Thoracic aorta (tissue), 2 donors: ENCODE data around the gene SETD6. TPM values are rescaled to one million over a fixed set of nuclear protein-coding genes. Genes with fewer than 3 reads are reported as not detected.
"Not testable (repeated sequence)": the region's sequence is repeated elsewhere in the genome, so short reads cannot be mapped to it uniquely, and the experiment has no call there.

Experiments used
- ATAC-seq: fragments of 150-250 bp; one replicate; pipeline ENCODE4 v1.8.0; 2017; ENCODE audit warnings: low read depth; ENCODE audit not compliant: insufficient number of reproducible peaks, low FRiP score
- DNase-seq: peaks from one replicate; pipeline ENCODE4 v3.0.0-alpha.2; 2020; ENCODE audit warnings: low spot score
- H3K27ac ChIP-seq, 2 donors: fragments of 200-600 bp; sonication (generic); 1 replicate in 1 of 2; 2 replicates in 1 of 2; pipeline ENCODE4 v1.5.1; 2016; ENCODE audit warnings: mild to moderate bottlenecking in 2 of 2, moderate library complexity in 2 of 2
- H3K27me3 ChIP-seq: fragments of 200-600 bp; sonication (generic); replicated peaks from 2 replicates; pipeline ENCODE4 v1.6.0; 2016; ENCODE audit warnings: mild to moderate bottlenecking; ENCODE audit not compliant: insufficient read depth
- H3K36me3 ChIP-seq: fragments of 200-600 bp; sonication (generic); one replicate; pipeline ENCODE4 v1.5.1; 2016
- H3K4me1 ChIP-seq, 2 donors: fragments of 200-600 bp; sonication (generic); 1 replicate in 1 of 2; 2 replicates in 1 of 2; pipeline versions ENCODE4 v1.5.1 to v1.6.0; 2016; ENCODE audit warnings: low read depth in 2 of 2, mild to moderate bottlenecking in 1 of 2; ENCODE audit not compliant: control insufficient read depth in 1 of 2
- H3K4me3 ChIP-seq: fragments of 200-600 bp; sonication (generic); 2 replicates; pipeline ENCODE4 v1.5.1; 2016; ENCODE audit warnings: mild to moderate bottlenecking
- H3K9me3 ChIP-seq: fragments of 200-600 bp; sonication (generic); 2 replicates; pipeline ENCODE4 v1.5.1; 2016
- CTCF ChIP-seq: fragments of 200-600 bp; sonication (generic); IDR thresholded peaks from one replicate; pipeline ENCODE4 v1.5.1; 2019; ENCODE audit warnings: antibody characterized with exemption
- total RNA-seq, 2 donors: library from RNA; depleted of rRNA; stranded (reverse); fragments of >200 nt; gene quantifications; one replicate each; pipeline versions ENCODE4 v1.1.0 to v1.2.3, GENCODE V29; 2016

The SETD6 gene
- total RNA-seq, 2 donors from 2014 or later: 19.2 to 47.3 TPM

GRCh38 chr16:58563235-58563634 is 47.9 kb downstream of the SETD6 start:
- Histone ChIP-seq H3K27me3 (no peaks in the 10 kb centered on the region), H3K4me3 (no peak overlapping the region), H3K27ac (no peak overlapping the region), H3K9me3 (no peaks in the 10 kb centered on the region), H3K36me3 (peaks cover 44% of the 10 kb centered on the region), H3K4me1 (no peaks in the 10 kb centered on the region)
- TF ChIP-seq CTCF: no peak
- ATAC-seq: no peak
- no peak for DNase-seq

DNA sequence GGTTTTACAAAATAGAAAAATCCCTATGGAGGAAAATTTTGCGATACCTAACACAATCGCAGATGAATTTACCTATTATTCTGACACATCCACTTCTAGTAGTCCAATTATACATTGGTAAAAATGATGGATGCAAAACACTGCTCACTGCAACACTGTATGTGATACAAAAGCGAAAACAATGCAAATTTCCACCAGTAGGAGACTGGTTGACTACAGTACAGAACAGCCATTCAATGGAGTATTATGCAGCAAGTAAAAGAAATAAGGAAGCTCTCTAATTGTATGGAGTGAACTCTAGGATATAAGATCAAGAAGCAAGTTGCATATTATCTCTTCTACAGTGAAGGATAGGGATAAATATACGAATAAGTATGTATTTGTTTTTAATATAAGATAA is 48.5 kb downstream of the SETD6 start:
- ATAC-seq (no peak), DNase-seq (no peak)
- no peak for TF ChIP-seq CTCF
- Histone ChIP-seq H3K36me3 (peaks cover 46% of the 10 kb centered on the region), H3K4me1 (no peaks in the 10 kb centered on the region), H3K27ac (no peak overlapping the region), H3K4me3 (no peak overlapping the region), H3K9me3 (no peaks in the 10 kb centered on the region), H3K27me3 (no peaks in the 10 kb centered on the region)

DNA sequence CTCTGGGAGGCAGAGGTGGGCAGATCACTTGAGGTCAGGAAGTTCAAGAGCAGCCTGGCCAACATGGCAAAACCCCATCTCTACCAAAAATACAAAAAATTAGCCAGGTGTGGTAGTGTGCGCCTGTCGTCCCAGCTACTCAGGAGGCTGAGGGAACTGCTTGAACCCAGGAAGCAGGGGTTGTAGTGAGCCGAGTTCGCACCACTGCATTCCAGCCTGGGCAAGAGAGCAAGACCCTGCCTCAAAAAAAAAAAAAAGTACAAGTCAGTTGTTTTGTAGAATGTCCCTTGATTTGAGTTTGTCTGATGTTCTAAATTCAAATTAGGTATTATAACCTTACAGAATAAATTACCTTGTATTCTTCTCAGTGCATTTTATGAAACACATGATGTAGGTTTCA is 50.4 kb downstream of the SETD6 start:
- not testable (repeated sequence) for ATAC-seq, H3K9me3 ChIP-seq, DNase-seq, H3K27ac ChIP-seq, H3K4me3 ChIP-seq, H3K27me3 ChIP-seq, H3K4me1 ChIP-seq
- H3K36me3 ChIP-seq: peaks cover 41% of the 10 kb centered on the region

Other genes with a start within 250 kb of the SETD6 start
- not detected for gene PRSS54, start 220.5 kb upstream of the SETD6 start, total RNA-seq
- gene GINS3, start 123.0 kb upstream of the SETD6 start, total RNA-seq: 1 to 10 TPM; 1.1 to 1.3 TPM
- gene NDRG4, start 15.4 kb upstream of the SETD6 start, total RNA-seq: 10 to 100 TPM in 1 of 2 donors, 1 to 10 TPM in 1; 2.2 to 11.0 TPM
- gene CNOT1, start 114.3 kb downstream of the SETD6 start, total RNA-seq: 100 to 1,000 TPM in 1 of 2 donors, 10 to 100 TPM in 1; 54.8 to 112 TPM
- gene SLC38A7, start 169.3 kb downstream of the SETD6 start, total RNA-seq: 10 to 100 TPM; 12.0 to 19.5 TPM
- gene GOT2, start 218.8 kb downstream of the SETD6 start, total RNA-seq: 10 to 100 TPM; 29.3 to 51.6 TPM